NCI-H1105 treated with DMSO at 0.1 percent for 48 hours (cell line): ENCODE measurements around the gene TRIML1.

Source experiments
- DNase-seq: peaks from one replicate; lab custom pipeline; 2025; lab: John Stamatoyannopoulos, UW

Gene TRIML1, protein sequence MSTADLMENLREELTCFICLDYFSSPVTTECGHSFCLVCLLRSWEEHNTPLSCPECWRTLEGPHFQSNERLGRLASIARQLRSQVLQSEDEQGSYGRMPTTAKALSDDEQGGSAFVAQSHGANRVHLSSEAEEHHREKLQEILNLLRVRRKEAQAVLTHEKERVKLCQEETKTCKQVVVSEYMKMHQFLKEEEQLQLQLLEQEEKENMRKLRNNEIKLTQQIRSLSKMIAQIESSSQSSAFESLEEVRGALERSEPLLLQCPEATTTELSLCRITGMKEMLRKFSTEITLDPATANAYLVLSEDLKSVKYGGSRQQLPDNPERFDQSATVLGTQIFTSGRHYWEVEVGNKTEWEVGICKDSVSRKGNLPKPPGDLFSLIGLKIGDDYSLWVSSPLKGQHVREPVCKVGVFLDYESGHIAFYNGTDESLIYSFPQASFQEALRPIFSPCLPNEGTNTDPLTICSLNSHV

DNA sequence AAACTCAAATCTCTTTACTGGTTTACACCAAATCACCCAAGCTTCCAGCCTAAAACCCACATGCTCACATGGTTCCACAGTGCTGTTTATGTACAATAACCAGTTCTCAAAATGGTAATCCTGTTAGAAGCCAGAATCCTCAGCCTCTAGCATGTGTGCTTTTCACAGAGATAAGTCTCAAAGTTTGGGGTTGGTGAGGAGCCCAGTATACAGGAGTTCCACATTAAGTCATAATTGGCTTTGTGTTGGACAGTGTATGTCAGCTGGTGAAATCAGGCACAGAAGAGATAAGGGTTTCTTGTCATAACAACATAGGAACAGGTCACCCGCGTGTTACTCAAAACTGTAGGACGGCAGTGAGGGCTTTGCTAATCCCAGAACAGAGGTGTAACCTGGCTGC, at the start of gene TRIML1:
TSS of gene TRIML1 (plus strand) at position 301 of the 400 bp plus-strand sequence. CDS start 118 bp downstream, outside the sequence.
- no peak for DNase-seq

DNA sequence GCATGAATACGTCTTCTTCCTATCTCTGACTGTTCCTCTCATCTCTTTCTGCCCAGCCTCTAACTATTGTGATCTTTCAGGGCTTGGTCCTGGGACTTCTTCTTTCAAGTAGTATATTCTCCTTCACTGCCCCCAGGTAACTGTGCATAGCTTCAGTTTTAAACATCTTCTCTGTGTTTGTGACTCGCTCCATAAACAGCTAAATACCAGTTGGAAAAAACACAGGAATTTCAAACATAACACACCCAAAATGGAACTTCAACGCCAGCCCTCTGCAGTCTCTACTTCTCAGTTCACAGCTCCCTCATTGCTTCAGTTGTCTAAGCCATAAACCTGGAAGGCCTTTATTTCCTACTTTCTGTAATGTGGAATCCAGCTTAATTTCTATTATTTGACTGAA, 46.4 kb upstream of the TRIML1 start:
- no peak for DNase-seq

DNA sequence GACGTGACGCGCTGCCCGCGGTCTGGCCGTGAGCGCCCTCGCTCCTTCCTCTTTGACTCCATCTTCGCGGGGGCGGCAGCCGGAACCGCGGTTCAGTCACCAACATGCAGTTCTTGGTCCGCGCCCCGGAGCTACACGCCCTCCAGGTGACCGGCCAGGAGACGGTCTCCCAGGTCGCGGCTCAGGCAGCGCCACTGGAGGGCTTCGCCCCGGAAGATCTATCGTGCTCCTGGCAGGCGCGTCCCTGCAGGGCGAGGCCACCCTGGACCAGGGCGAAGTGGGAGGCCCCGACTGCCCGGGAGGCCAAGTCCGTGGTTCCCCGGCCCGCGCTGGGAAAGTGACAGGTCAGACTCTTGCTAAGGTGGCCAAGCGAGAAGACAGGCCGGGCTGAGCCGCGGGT, 32.8 kb upstream of the TRIML1 start:
- DNase-seq = no peak

DNA sequence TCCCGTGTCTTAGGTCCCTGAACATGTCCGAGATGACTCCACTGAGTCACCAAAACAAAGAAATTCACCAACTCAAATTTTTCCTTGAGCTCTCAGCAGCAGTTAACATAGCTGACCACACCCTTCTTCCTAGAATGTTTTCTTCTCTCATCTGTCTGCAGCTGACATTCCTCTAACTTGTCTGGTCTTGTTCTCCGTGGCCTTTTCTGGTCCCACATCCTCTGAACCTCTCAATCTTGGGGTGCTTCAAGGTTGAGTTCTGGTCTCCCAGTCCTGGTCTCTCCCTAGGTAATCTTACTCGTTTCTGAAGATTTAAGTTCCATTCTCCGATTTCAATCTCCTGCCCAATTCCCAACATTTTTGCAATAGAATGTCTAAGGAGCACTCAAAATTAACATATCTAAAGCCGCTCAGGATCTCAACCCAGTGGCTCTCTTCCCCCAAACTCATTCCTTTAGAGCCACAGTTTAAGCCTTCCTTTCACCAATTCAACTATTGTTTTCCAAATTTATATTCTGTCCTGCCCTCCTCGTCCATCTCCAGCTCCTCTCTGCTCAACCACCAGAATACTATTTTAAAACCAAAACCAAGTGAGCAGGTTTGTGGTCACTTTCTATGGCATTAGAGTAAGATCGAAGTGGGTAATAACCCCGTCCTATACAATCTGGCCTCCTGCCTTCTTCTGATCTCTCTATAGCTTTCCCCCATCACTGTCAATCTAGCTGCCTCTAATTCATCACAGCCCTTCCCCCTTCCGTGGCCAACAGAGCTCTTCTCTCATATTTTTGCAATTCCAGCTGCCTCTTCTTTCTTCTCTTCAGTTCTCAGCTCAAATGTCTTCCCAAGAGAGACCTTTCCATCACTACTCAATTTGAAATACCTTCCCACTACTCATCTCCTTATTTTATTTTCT, 31.1 kb upstream of the TRIML1 start:
- no peak for DNase-seq

DNA sequence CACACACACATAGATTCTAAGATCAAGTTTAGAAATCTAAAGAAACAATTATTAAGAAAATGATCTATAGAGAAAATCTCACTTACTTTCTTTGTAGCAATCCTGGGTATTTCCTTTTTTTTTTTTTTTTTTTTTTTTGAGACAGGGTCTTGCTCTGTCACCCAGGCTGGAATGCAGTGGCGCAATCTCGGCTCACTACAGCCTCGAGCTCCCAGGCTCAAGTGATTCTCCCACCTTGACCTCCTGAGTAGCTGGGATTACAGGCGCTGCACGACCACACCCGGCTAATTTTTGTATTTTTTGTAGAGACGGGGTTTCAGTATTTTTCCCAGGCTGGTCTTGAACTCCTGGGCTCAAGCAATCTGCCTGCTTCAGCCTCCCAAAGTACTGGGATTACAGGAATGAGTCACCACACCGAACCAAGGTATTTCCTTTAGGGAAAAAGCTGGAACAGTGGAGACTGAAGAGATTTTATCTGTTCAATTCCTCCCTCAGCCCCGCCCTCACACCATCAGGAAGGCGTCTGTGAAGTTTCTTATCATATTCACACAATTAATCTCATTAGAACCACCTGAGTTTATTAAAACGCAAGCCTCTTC, 30.0 kb upstream of the TRIML1 start, which contains the start of gene TRIML2:
TSS of gene TRIML2 (minus strand) at position 447 of the 599 bp plus-strand sequence. CDS start 4,235 bp downstream, outside the sequence.
- no peak for DNase-seq

DNA sequence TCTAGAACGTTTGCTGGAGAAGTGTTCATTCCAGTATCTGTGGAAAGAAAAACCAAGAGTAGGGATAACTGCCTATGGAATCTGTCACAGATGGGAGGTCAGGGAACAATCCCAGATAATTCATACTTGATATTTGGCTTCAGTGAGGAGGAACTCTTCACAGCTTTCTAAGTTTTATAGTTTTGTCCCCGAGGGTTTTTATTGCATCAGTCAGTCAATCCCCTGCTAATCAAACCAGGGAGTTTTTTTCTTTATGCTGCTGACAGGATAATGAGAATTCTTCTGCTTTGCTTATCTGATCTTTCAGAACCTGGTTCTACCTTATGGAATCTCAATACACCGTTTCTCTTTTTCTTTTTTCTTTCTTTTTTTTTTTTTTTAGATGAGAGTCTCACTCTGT, 29.2 kb upstream of the TRIML1 start:
- DNase-seq = no peak

DNA sequence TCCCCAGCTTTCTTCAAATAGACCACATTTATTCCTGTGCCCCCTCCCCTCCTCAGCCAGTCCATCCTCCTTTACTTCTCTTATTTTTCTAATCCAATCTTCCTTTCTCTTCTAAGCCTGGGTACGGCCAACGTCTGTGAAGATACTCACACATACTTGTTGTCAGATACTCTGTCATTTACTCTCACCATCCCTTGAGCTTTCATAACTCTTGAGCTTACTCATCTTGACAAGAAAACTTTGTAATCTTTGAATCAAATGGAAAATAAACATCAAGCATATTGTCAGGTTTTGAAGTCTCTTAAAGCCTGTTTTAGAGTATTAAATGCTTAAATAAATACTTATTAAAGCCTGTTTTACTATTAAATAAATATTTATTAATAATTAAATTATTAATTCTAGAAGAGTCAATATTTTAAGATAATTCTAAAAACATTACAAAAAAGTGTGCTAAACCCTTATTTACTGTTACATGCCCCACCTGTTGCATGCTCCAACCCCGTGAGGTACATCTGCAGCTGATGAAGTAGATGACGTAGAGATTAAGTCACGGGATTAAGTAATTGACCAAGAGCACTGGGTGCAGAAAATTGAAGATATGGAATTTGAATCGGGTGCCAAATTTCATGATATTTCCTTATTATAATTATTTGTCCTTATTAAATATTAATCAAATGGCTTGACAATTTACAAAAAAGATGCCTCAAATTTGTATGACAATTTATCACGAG, 28.3 kb upstream of the TRIML1 start:
- no peak for DNase-seq

DNA sequence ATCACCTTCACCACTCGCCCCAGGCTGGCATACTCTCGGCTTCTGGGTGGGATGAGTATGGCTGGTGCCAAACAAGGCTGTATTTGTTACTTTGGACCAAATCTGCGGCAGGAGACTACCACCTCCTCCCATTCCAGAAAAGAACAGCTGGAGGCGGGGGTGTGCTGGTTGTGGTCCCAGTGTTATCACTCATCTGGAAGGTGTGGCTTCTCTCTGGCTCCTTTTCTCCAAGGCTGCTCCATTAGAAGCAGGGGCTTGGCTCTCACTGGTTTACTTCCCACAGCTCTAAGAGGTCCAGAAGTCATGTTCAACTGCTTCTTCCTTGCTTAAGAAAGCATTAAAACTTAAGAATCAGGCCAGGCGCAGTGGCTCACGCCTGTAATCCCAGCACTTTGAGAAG, 27.3 kb upstream of the TRIML1 start:
- DNase-seq = no peak

DNA sequence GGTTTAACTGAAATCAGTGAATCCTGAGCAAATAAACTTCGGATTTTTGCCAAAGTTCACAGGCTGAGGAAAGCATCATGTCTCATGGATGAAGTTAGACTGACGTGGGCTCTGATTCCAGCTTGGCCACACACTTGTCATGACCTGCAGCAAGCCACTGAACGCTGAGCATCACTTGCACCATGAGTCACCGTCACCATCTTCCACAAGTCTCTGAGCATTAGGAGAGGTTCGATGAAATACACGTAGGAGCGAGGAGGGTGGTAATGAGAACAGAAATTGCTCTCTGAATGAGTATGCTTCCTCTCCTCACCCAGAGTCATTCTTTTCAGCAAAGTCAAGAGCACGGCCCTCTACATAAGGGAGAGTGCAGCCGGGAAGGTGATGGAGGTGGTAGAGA, 26.1 kb upstream of the TRIML1 start:
- no peak for DNase-seq

DNA sequence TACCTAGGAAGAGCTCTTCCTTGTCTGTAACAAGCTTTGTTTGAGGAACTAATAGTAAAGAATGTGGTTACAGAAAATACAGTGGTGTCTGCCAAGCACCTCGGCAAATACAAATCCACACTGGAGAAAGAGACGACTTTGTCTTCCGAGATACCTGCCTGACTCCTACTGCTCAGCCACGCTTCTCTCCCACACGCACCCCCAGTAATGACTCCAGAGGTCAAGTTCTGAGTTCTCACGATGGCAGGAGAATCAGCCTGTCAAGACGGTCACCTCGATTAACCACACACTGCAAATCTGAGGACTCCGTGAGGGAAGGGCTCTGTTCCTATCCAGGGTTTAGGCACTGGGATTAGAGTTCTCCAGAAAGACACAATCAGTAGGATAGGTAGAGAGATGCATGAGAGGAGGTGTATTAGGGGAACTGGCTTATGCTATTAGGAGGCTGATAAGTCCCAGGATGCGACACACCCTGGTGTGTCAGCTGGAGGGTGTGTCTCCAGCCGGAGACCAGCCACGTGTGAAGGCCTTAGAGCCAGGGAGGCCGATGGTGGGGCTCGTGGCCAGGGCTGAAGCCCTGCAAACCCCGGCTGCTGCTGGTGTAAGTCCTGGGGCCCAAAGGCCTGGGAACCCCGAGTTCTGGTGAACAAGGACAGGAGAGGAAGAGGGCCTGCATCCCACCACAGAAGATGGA, 21.5 kb upstream of the TRIML1 start:
- no peak for DNase-seq

DNA sequence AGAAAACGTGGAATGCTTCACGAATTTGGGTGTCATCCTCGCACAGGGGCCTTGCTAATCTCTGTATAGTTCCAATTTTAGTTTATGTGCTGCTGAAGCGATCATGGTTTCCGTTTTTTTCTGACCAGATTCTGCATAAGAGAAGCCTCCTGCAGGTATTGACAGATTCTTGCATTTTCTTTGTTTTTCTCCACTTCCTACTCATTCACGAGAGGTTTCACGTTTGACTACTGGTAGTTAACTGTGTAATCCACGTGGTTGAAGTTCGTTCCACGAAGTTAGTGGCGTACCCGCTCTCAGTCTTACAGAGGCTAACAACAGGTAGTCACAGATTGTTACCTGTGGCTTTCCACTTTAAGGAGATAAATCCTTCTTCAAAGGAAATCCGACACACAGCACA, 17.7 kb upstream of the TRIML1 start:
- DNase-seq = no peak

DNA sequence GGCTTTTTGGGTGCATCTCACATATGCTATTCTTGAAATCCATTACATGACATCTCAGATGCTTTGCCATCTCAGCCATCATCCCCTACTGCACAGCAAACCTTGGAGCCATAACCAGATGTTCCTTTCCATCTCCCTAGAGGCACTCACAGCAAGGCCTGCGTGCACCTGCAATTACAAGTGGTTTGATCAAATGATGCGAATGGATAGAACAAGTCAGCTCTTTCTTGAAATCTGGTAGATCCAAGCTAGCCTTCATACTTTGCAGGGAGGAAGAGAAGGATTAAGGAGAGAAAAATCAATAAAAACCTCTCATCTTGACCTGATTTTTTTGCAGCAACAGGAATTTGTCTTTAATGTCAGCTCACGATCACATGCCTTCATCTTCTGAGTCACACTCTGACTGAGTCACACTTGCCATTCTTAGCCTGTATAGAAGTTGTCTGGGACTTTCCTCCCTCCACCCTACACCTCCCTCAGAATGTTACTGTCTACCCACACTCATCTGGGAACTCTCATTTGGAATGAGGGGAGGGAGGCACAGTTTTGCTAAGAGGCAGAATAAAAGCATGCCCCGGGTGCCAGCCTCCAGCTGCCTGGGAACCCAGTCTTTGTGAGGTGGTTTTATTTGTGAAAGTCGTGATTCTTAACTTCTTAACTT, 11.9 kb upstream of the TRIML1 start:
- no peak for DNase-seq

DNA sequence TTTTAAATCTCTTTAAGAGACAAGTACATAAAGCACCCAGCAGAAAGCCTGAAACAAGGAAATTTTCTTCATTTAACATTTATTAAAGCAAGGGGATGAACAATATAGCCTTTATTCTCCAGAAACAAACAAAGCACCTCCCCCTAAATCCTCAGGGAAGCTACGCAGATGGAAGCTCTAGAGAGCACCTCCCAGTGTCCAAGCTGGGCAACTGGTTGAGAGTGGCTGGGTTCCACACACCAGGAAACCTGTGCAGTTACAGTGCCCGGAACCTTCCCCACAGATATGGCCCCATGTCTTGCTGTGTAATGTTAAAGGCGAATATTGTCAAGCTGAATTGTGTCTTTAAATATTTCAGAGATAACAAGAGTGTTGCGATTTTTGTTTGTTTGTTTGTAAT, 8.9 kb upstream of the TRIML1 start:
- no peak for DNase-seq

DNA sequence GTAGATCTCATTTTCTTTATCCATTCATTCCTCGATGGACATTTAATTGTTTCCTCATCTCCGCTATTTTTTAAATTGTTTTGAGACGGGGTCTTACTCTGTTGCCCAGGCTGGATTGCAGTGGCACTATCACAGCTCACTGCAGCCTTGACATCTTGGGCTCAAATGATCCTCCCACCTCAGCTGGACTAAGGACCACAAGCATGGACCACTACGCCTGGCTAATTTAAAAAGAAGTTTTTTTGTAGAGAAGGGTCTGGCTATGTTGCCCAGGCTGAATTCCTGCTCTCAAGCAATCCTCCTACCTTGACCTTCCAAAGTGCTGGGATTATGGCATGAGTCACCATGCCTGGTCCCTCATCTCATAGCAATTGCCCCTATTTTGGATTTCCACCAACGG, 7.0 kb upstream of the TRIML1 start:
- no peak for DNase-seq

DNA sequence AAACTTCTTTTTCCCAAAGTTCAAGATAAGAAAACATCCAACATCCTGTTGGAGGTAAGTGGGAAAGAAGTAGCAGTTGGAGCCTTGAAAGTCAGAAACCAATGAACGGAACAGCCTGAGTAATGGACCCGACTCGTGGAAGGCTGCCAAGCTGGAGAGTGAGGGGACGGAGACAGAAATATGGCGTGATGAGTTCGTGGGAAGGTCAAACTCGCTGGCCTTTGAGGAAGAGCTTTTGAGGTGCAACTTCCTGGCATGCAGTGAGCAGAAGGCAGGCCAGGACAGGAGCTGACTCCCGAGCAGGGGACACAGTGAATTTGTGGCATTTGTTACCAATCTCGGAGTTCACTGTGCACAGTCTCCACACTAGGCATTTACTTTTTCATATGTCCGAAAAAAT, 1.0 kb upstream of the TRIML1 start:
- DNase-seq = no peak

DNA sequence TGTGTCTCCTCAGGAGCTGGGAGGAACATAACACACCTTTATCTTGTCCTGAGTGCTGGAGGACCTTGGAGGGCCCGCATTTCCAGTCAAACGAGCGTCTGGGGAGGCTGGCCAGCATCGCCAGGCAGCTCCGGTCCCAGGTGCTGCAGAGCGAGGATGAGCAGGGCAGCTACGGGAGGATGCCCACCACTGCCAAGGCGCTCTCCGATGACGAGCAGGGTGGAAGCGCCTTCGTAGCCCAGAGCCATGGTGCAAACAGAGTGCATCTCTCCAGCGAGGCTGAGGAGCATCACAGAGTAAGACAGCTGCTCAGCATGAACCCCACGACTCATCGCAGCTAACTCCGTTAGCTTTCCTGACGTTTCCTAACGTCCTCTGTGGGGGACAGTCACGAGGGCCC, 430 bp downstream of the TRIML1 start:
- no peak for DNase-seq

DNA sequence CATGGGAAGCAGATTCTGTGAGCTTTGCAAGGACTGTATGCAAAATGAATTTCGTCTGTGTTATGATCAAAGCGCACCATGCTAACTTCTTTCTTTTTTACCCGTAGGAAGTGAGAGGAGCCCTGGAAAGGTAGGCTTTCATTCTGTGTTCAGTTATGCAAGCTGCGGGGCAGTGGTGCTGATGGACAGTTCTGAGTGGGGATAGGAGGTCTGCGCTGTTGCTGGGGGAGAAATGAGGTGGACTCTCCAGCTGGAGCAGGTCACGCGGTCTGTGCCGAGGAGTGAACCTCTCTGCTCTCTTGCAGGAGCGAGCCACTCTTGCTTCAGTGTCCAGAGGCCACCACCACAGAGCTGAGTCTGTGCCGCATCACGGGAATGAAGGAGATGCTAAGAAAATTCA, 4.5 kb downstream of the TRIML1 start:
- no peak for DNase-seq

DNA sequence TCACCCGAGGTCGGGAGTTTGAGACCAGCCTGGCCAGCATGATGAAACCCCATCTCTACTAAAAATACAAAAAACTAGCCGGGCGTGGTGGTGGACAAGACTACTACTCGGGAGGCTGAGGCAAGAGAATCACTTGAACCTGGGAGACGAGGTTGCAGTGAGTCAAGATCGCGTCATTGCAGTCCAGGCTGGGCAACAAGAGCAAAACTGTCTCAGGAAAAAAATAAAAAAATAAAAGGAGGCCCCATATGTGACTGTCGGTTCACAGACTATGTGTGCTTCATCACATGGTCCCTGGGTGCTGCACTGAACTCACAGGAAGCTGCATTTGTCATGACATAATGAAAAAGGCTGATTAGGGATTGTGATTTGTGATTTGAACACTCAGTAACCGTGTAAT, 6.4 kb downstream of the TRIML1 start:
- DNase-seq = no peak

DNA sequence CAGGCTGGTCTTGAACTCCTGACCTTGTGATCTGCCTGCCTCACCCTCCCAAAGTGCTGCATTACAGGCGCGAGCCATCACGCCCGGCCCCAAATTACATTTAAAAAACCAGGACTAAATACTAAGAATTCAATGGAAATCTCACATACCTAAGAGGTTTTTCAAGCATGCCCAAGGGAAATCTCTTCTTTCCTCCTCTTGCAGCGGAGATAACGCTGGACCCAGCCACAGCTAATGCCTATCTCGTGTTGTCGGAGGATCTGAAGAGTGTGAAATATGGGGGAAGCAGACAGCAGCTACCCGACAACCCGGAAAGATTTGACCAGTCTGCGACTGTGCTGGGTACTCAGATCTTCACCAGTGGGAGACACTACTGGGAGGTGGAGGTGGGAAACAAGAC, 7.4 kb downstream of the TRIML1 start:
- DNase-seq = no peak

DNA sequence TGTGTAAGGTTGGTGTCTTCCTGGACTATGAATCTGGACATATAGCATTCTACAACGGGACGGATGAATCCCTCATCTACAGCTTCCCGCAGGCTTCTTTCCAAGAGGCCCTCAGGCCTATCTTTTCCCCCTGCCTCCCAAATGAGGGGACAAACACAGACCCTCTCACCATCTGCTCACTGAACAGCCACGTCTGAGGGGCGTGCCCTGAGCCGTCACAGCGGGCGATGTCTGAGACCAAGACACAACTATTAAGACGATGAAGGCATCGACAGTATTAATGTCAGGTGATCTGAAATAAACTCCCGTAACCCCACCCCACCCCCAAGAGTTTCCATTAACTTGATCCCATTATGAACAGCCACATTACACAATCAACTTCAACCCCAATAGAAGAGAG, 7.9 kb downstream of the TRIML1 start:
- no peak for DNase-seq

DNA sequence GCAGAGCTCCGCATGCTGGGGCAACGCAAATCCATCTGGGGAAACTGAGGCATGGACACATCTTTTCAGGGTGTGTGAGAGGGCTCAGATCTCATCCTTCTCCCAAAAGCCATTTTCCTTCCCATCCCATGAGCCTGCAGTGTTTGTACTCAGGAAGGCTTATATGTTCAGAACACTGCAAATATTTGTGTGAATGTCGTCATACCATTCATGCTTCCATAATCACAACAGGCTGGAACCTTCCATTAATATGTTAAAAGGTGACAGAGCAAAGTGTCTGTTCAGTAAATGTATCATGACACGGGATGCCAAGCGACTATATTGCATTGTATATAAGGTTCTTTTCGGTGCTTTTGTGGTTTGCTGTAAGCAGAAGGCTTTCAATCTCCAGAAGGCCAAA, 8.5 kb downstream of the TRIML1 start:
- DNase-seq = no peak
